ENCODE measurements around the gene GPR107.

DNA sequence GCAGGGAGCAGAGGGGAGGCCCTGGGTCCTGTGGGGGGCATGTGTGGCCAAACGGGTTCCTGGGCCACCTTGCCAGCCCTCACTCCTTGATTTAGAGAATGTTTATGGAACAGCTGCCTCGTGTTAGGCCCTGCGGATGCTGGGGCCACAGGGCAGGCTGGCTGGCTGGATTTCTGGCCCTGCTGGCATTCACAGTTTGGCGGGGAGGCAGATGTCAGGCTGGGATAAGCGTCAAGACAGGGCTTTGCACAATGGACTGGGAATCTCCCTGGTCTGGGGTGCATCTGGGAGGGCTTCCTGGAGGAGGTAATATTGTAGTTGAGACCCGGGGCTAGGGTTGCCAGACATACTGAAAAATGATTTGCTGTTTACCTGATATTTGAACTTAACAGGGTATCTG lies 132.3 kb downstream of the GPR107 start:
- TF ChIP-seq, protein P1, sequence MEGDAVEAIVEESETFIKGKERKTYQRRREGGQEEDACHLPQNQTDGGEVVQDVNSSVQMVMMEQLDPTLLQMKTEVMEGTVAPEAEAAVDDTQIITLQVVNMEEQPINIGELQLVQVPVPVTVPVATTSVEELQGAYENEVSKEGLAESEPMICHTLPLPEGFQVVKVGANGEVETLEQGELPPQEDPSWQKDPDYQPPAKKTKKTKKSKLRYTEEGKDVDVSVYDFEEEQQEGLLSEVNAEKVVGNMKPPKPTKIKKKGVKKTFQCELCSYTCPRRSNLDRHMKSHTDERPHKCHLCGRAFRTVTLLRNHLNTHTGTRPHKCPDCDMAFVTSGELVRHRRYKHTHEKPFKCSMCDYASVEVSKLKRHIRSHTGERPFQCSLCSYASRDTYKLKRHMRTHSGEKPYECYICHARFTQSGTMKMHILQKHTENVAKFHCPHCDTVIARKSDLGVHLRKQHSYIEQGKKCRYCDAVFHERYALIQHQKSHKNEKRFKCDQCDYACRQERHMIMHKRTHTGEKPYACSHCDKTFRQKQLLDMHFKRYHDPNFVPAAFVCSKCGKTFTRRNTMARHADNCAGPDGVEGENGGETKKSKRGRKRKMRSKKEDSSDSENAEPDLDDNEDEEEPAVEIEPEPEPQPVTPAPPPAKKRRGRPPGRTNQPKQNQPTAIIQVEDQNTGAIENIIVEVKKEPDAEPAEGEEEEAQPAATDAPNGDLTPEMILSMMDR (conservative IDR thresholded peaks at IDR 0.05; ENCODE audit: low read depth in 2 of 2): no peak
- TF ChIP-seq POLR2AphosphoS5 (IDR thresholded peaks at IDR 0.05; ENCODE audit: low read depth) (no peak), EZH2 (IDR thresholded peaks at IDR 0.05; ENCODE audit: low read depth, unreplicated experiment) (no peak), EZH2phosphoT487 (IDR thresholded peaks at IDR 0.05; ENCODE audit: unreplicated experiment) (no peak), CREB1 (CRISPR knock-in tag; IDR thresholded peaks at IDR 0.05; ENCODE audit: low read depth) (no peak)
- TF ChIP-seq, protein P2, sequence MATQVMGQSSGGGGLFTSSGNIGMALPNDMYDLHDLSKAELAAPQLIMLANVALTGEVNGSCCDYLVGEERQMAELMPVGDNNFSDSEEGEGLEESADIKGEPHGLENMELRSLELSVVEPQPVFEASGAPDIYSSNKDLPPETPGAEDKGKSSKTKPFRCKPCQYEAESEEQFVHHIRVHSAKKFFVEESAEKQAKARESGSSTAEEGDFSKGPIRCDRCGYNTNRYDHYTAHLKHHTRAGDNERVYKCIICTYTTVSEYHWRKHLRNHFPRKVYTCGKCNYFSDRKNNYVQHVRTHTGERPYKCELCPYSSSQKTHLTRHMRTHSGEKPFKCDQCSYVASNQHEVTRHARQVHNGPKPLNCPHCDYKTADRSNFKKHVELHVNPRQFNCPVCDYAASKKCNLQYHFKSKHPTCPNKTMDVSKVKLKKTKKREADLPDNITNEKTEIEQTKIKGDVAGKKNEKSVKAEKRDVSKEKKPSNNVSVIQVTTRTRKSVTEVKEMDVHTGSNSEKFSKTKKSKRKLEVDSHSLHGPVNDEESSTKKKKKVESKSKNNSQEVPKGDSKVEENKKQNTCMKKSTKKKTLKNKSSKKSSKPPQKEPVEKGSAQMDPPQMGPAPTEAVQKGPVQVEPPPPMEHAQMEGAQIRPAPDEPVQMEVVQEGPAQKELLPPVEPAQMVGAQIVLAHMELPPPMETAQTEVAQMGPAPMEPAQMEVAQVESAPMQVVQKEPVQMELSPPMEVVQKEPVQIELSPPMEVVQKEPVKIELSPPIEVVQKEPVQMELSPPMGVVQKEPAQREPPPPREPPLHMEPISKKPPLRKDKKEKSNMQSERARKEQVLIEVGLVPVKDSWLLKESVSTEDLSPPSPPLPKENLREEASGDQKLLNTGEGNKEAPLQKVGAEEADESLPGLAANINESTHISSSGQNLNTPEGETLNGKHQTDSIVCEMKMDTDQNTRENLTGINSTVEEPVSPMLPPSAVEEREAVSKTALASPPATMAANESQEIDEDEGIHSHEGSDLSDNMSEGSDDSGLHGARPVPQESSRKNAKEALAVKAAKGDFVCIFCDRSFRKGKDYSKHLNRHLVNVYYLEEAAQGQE (IDR thresholded peaks at IDR 0.05; ENCODE audit: unreplicated experiment): no peak
- TF ChIP-seq, protein P3, sequence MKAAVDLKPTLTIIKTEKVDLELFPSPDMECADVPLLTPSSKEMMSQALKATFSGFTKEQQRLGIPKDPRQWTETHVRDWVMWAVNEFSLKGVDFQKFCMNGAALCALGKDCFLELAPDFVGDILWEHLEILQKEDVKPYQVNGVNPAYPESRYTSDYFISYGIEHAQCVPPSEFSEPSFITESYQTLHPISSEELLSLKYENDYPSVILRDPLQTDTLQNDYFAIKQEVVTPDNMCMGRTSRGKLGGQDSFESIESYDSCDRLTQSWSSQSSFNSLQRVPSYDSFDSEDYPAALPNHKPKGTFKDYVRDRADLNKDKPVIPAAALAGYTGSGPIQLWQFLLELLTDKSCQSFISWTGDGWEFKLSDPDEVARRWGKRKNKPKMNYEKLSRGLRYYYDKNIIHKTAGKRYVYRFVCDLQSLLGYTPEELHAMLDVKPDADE (IDR thresholded peaks at IDR 0.05): no peak

Measured in GM23338 (cell line).